Tibial nerve (tissue), 4 donors: ENCODE results near the gene VEGFB. TPM values are rescaled to one million over a fixed set of nuclear protein-coding genes. Genes with fewer than 3 reads are reported as not detected.

Experiments used
- DNase-seq, 2 donors: peaks; one replicate each; pipeline ENCODE4 v3.0.0-alpha.2; 2019; ENCODE audit warnings: low spot score in 2 of 2
- H3K27ac ChIP-seq, 4 donors: fragments of 200-600 bp; sonication (generic) in 3 of 4; one replicate each; pipeline ENCODE4 v1.5.1; 2017 to 2019; ENCODE audit warnings: mild to moderate bottlenecking in 1 of 4
- H3K27me3 ChIP-seq, 2 donors: fragments of 200-600 bp; sonication (generic) in 1 of 2; one replicate each; pipeline versions ENCODE4 v1.5.1 to v1.6.0; 2017 to 2019
- H3K36me3 ChIP-seq, 3 donors: fragments of 200-600 bp; sonication (generic); one replicate each; pipeline ENCODE4 v1.5.1; 2018 to 2019
- H3K4me1 ChIP-seq, 4 donors: fragments of 200-600 bp; sonication (generic) in 3 of 4; one replicate each; pipeline ENCODE4 v1.5.1; 2017 to 2019
- H3K4me3 ChIP-seq, 4 donors: fragments of 200-600 bp; sonication (generic) in 3 of 4; one replicate each; pipeline ENCODE4 v1.5.1; 2017 to 2019; ENCODE audit warnings: mild to moderate bottlenecking in 1 of 4, moderate library complexity in 1 of 4
- H3K9me3 ChIP-seq, 4 donors: fragments of 200-600 bp; sonication (generic) in 3 of 4; one replicate each; pipeline ENCODE4 v1.5.1; 2017 to 2019
- CTCF ChIP-seq, 5 experiments: fragments of 200-600 bp in 3 of 5; fragments of 450-650 bp in 2 of 5; sonication (generic) in 3 of 5; IDR thresholded peaks; one replicate each; pipeline ENCODE4 v1.5.1; 2016 to 2019; ENCODE audit warnings: antibody characterized with exemption in 5 of 5, mild to moderate bottlenecking in 3 of 5, moderate library complexity in 2 of 5
- EP300 ChIP-seq, 2 donors: sonication (generic); formaldehyde crosslinking; IDR thresholded peaks; one replicate each; pipeline ENCODE4 v1.6.1; 2017; ENCODE audit warnings: antibody characterized with exemption in 2 of 2, mild to moderate bottlenecking in 1 of 2
- POLR2A ChIP-seq, 2 donors: fragments of 450-650 bp; IDR thresholded peaks; one replicate each; pipeline ENCODE4 v1.6.1; 2017; ENCODE audit warnings: antibody characterized with exemption in 2 of 2, mild to moderate bottlenecking in 2 of 2, moderate library complexity in 2 of 2
- WGBS, 2 donors: methylation state at CpG; one replicate each; pipeline ENCODE4 v1.1.5; 2018; 5-methylcytosine and 5-hydroxymethylcytosine counted together
- total RNA-seq, 4 donors: library from RNA; depleted of rRNA; stranded (reverse); fragments of >200 nt; gene quantifications; one replicate each; pipeline ENCODE4 v1.1.0, GENCODE V29; 2016

Gene VEGFB
- total RNA-seq, 4 donors from 2014 or later: 84.3 to 129 (median 109) TPM

DNA sequence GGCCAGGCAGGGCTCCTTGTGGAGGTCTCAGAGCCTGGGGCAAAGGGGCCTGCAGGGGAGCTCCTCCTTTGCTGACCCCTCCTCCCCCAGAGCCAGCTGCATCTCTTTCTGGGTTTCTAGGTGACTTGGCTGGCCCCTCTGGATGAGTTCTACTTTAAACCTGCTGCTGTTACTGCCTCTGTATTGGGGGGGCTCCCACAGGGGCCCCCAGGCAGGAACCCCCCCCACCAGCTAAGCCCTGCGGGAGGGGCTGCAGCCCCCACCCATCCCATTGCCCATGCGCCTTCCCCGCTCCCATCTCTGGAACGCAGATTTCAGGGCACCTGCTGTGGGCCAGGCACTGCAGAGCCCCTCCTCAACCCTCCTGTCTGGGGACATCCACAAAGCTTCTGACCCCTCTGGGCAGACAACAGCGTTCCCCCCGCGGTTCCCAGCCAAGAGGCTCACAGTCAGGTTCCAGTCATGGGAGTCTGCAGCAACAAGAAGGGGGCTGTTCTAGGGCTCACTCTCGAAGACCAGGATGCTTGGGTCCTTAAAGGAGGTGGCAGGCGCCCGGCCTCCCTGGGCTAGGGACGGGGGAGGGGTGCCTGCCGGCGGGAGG lies 16.1 kb downstream of the VEGFB start:
- WGBS, 2 donors: 16 to 33% methylated on average over 9 of the region's 13 CpGs

GRCh38 chr11:64251016-64251752 lies 16.8 kb downstream of the VEGFB start, which contains the start of gene PLCB3:
PLCB3 (plus strand) TSS chr11:64251530; CDS start chr11:64251650, 120 bp downstream.
- peaks cover 0 to 18% (median 0%) of the 10 kb centered on the region in 3 donors for H3K36me3 ChIP-seq
- peaks cover 0 to 65% (median 26%) of the 10 kb centered on the region in 4 donors for H3K4me1 ChIP-seq
- no peak for DNase-seq
- no peaks in the 10 kb centered on the region for H3K9me3 ChIP-seq
- TF ChIP-seq POLR2A (IDR thresholded peaks at IDR 0.05) (peak; percentile 76 to 85), CTCF (IDR thresholded peaks at IDR 0.05) (peak; percentile 88 to 100 (median 96)), EP300 (IDR thresholded peaks at IDR 0.05) (no peak)
- no peaks in the 10 kb centered on the region for H3K27me3 ChIP-seq
- peak within 1 kb of the TSS; percentile 60 to 89 (median 76) for H3K27ac ChIP-seq
- 1 to 2% methylated on average over 13 to 17 of the region's 75 CpGs for WGBS, 2 donors
- peak within 1 kb of the TSS; percentile 57 to 96 (median 70) for H3K4me3 ChIP-seq

More for the DNA sequence above, 16.1 kb downstream of the VEGFB start:
- Histone ChIP-seq H3K4me3 (peak overlapping the region; percentile 45 to 96 (median 63)), H3K27ac (peak overlapping the region in 3 of 4 donors; percentile 75 to 89 (median 77)), H3K36me3 (peaks cover 0 to 12% (median 0%) of the 10 kb centered on the region in 3 donors), H3K4me1 (peaks cover 0 to 72% (median 31%) of the 10 kb centered on the region in 4 donors), H3K27me3 (no peaks in the 10 kb centered on the region), H3K9me3 (no peaks in the 10 kb centered on the region)
- TF ChIP-seq POLR2A (IDR thresholded peaks at IDR 0.05) (no peak), CTCF (IDR thresholded peaks at IDR 0.05) (no peak)
- DNase-seq: no peak

DNA sequence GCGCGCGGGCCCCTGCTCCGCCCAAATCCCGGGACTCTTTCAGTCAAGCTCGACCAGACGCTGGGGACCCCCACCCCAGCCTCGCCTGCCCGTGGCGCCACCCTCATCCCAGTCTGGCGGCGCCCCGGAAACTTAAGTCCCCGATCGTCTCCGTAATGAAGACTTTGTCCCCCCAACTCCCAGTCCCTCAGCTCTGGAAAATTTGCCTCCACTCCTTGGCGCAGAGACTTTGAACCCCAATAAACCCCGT lies 17.3 kb downstream of the VEGFB start:
- Histone ChIP-seq H3K4me1 (peaks cover 0 to 64% (median 26%) of the 10 kb centered on the region in 4 donors), H3K36me3 (peaks cover 0 to 23% (median 0%) of the 10 kb centered on the region in 3 donors), H3K27ac (peak overlapping the region; percentile 60 to 89 (median 74)), H3K9me3 (no peaks in the 10 kb centered on the region), H3K4me3 (peak overlapping the region; percentile 57 to 96 (median 70)), H3K27me3 (no peaks in the 10 kb centered on the region)
- 0% methylated on average over 18 of the region's 18 CpGs for WGBS, 2 donors
- no peak for DNase-seq
- TF ChIP-seq POLR2A (IDR thresholded peaks at IDR 0.05) (no peak), EP300 (IDR thresholded peaks at IDR 0.05) (no peak), CTCF (IDR thresholded peaks at IDR 0.05) (no peak)

DNA sequence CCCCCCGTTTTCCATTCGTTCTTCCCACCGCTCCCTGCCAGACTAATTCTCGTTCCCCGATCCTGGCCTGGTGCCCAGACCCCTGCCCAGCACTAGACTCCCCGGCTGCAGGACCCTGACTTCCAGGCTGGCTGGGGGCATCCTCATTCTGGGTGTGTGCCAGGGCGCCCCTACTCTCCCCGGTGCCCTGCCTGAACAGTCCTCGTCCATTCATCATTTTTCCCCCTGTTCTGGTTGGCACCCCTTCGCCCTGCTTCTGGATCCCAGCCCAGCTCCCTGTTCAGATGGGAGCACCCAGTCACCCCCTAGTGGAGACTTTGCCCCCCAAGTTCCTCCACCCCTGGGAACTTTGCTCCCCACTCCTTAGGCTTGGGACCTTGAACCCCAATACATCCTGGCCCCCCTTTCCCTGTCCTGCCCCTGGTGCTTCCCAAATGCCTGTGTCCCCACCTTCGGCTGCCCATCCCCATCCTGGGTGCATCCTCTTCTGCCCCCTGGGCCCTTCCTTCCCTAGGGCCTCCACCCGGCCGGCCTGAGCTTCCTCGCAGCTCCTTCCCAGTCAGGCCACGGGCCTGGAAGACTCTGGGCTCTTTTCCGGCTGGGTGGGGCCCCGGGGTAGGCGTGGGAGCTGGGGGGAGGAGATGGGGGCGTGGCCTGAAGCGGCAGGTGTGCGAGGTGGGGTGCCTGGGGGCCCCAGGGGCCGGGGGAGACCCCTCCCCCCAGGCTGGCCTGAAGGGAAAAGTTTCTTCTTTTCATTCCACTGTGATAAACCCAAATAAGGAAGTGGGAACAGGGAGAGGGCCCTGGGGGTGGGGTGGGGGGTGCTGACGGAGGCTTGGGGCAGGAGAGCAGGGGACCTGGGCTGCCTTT lies 17.9 kb downstream of the VEGFB start:
- Histone ChIP-seq H3K4me1 (peaks cover 0 to 61% (median 23%) of the 10 kb centered on the region in 4 donors), H3K27me3 (no peaks in the 10 kb centered on the region), H3K36me3 (peaks cover 0 to 29% (median 0%) of the 10 kb centered on the region in 3 donors), H3K4me3 (peak overlapping the region; percentile 57 to 96 (median 70)), H3K27ac (peak overlapping the region; percentile 60 to 89 (median 74)), H3K9me3 (no peaks in the 10 kb centered on the region)
- TF ChIP-seq POLR2A (IDR thresholded peaks at IDR 0.05) (no peak), CTCF (IDR thresholded peaks at IDR 0.05) (peak; percentile 14 to 42 (median 23))
- WGBS, 2 donors: 3 to 9% methylated on average over 23 of the region's 23 CpGs
- no peak for DNase-seq
